HepG2 (cell line): ENCODE results near the gene CRIP1. TPM values are rescaled to one million over a fixed set of nuclear protein-coding genes. Genes with fewer than 3 reads are reported as not detected.

ENCODE experiments used
- ATAC-seq: fragments of 200-7000 bp; cut with Tn5 transposase; 3 replicates; pipeline ENCODE4 v1.9.1; 2020; ENCODE audit warnings: mild to moderate bottlenecking, moderate library complexity
- BruUV-seq: library from RNA; stranded (reverse); fragments of 400-500 nt; replicated peaks from 2 replicates; lab custom pipeline; 2021; lab: Mats Ljungman, UMichigan
- CTCF ChIA-PET: fragments of 300-600 bp; formaldehyde crosslinking; extraction: SDS; loops from one replicate; lab custom pipeline; 2021; ENCODE audit warnings: low total read pairs, inconsistent platforms, low intra/inter-chr PET ratio; lab: Yijun Ruan, JAX
- POLR2A ChIA-PET: fragments of 350-600 bp; sonication (Branson Sonifier 250); formaldehyde crosslinking; loops from one replicate; lab custom pipeline; 2020; ENCODE audit warnings: antibody characterized with exemption, inconsistent platforms; lab: Yijun Ruan, JAX
- DNase-seq: peaks from one replicate; pipeline ENCODE4 v3.0.0-alpha.2; 2015; ENCODE audit warnings: low spot score
- FAIRE-seq: peaks from 3 replicates; lab custom pipeline; 2011; peaks lifted over from hg19 to GRCh38; lab: Jason Lieb, UNC
- H2AFZ ChIP-seq: one replicate; pipeline ENCODE4 v1.6.1; 2011; ENCODE audit warnings: low read length, inconsistent platforms
- H3K27ac ChIP-seq: fragments of 300-600 bp; 3 replicates; pipeline ENCODE4 v1.8.0; 2011; ENCODE audit warnings: mixed run types, mild to moderate bottlenecking, mixed read lengths, low read length, inconsistent platforms; ENCODE audit not compliant: insufficient read depth; ENCODE audit errors: extremely low read length
- H3K27me3 ChIP-seq, 2 experiments: fragments of 200-600 bp in 1 of 2; 2 replicates in 1 of 2; 3 replicates in 1 of 2; pipeline versions ENCODE4 v1.6.0 to v1.8.0; 2011; ENCODE audit warnings: low read length in 2 of 2, mild to moderate bottlenecking in 2 of 2, moderate library complexity in 2 of 2, inconsistent platforms in 1 of 2; ENCODE audit not compliant: insufficient read depth in 2 of 2, control insufficient read depth in 1 of 2
- H3K36me3 ChIP-seq, 2 experiments: fragments of 200-600 bp in 1 of 2; replicated peaks in 1 of 2; 2 replicates in 1 of 2; 3 replicates in 1 of 2; pipeline versions ENCODE4 v1.5.1 to v1.8.0; 2011; ENCODE audit warnings: low read length in 2 of 2, inconsistent platforms in 1 of 2; ENCODE audit not compliant: insufficient read depth in 2 of 2, control insufficient read depth in 1 of 2
- H3K4me1 ChIP-seq: 2 replicates; pipeline ENCODE4 v1.5.1; 2012; ENCODE audit warnings: low read length, inconsistent platforms; ENCODE audit not compliant: insufficient read depth
- H3K4me2 ChIP-seq: 2 replicates; pipeline ENCODE4 v1.6.0; 2011; ENCODE audit warnings: low read depth, low read length, inconsistent platforms
- H3K4me3 ChIP-seq, 3 experiments: fragments of 200-600 bp in 1 of 3; sonication (generic), shearing (Covaris generic) in 1 of 3; replicated peaks in 1 of 3; 2 replicates each; pipeline ENCODE4 v1.5.1; 2011 to 2016; ENCODE audit warnings: low read length in 3 of 3, inconsistent platforms in 2 of 3, low read depth in 2 of 3, mild to moderate bottlenecking in 2 of 3, control low read depth in 1 of 3, mixed read lengths in 1 of 3; ENCODE audit not compliant: insufficient read depth in 1 of 3
- H3K79me2 ChIP-seq: one replicate; pipeline ENCODE4 v1.6.1; 2011; ENCODE audit warnings: low read length, inconsistent platforms; ENCODE audit not compliant: insufficient read depth
- H3K9ac ChIP-seq: 2 replicates; pipeline ENCODE4 v1.6.0; 2011; ENCODE audit warnings: mild to moderate bottlenecking, low read depth, low read length, inconsistent platforms; ENCODE audit not compliant: insufficient read depth
- H3K9me3 ChIP-seq: 2 replicates; pipeline ENCODE4 v1.5.1; 2012; ENCODE audit warnings: mild to moderate bottlenecking, low read length
- H4K20me1 ChIP-seq: 2 replicates; pipeline ENCODE4 v1.6.0; 2011; ENCODE audit warnings: inconsistent platforms, mild to moderate bottlenecking, low read length, moderate library complexity; ENCODE audit not compliant: insufficient read depth
- HMG20A ChIP-seq: IDR thresholded peaks from 2 replicates; pipeline ENCODE4 v1.6.1; 2016; ENCODE audit warnings: borderline replicate concordance
- HMG20B ChIP-seq: conservative IDR thresholded peaks from 2 replicates; pipeline ENCODE4 v1.6.1; 2016; ENCODE audit warnings: missing genetic modification reagents, missing compliant biosample characterization
- LCORL ChIP-seq, 2 experiments: fragments of 450-650 bp in 1 of 2; sonication (generic) in 1 of 2; formaldehyde crosslinking in 1 of 2; IDR thresholded peaks; 2 replicates each; pipeline versions ENCODE4 v1.5.0 to v1.6.1; 2017 to 2020; ENCODE audit warnings: antibody characterized with exemption in 1 of 2, missing genetic modification reagents in 1 of 2
- MED1 ChIP-seq: sonication (generic); formaldehyde crosslinking; IDR thresholded peaks from 2 replicates; pipeline ENCODE4 v1.4.0; 2020; ENCODE audit warnings: missing genetic modification reagents
- POLR2A ChIP-seq, 2 experiments: IDR thresholded peaks; 2 replicates each; pipeline ENCODE4 v1.6.1; 2011; ENCODE audit warnings: low read depth in 2 of 2, low read length in 2 of 2, mild to moderate bottlenecking in 1 of 2, moderate library complexity in 1 of 2; ENCODE audit not compliant: insufficient read depth in 1 of 2
- POLR2AphosphoS2 ChIP-seq: IDR thresholded peaks from 2 replicates; pipeline ENCODE4 v1.6.1; 2011; ENCODE audit warnings: low read depth, low read length, improper control_type of control experiment
- REPIN1 ChIP-seq: sonication (generic); formaldehyde crosslinking; IDR thresholded peaks from 2 replicates; pipeline ENCODE4 v1.8.0; 2022; ENCODE audit warnings: missing genetic modification reagents, low read depth, mild to moderate bottlenecking, borderline replicate concordance
- SNAPC5 ChIP-seq: sonication (generic); formaldehyde crosslinking; IDR thresholded peaks from 2 replicates; pipeline ENCODE4 v1.8.1; 2023; ENCODE audit warnings: mild to moderate bottlenecking, missing genetic modification reagents, borderline replicate concordance
- SP5 ChIP-seq: IDR thresholded peaks from 2 replicates; pipeline ENCODE4 v1.6.1; 2016; ENCODE audit warnings: low read depth, borderline replicate concordance
- STAG1 ChIP-seq: sonication (generic); formaldehyde crosslinking; IDR thresholded peaks from 2 replicates; pipeline ENCODE4 v1.4.0; 2020; ENCODE audit warnings: missing genetic modification reagents
- TARDBP ChIP-seq: sonication (generic); formaldehyde crosslinking; IDR thresholded peaks from 2 replicates; pipeline ENCODE4 v1.8.0; 2022; ENCODE audit warnings: mild to moderate bottlenecking, missing genetic modification reagents
- TEAD3 ChIP-seq: optimal IDR thresholded peaks from 2 replicates; pipeline ENCODE3; 2016; ENCODE audit warnings: borderline replicate concordance
- ZNF20 ChIP-seq: sonication (generic); formaldehyde crosslinking; IDR thresholded peaks from 2 replicates; pipeline ENCODE4 v1.4.0; 2020; ENCODE audit warnings: mild to moderate bottlenecking, moderate library complexity, missing genetic modification reagents
- ZNF317 ChIP-seq: sonication (generic); formaldehyde crosslinking; IDR thresholded peaks from 2 replicates; pipeline ENCODE4 v1.5.0; 2020; ENCODE audit warnings: mild to moderate bottlenecking, missing genetic modification reagents
- ZNF788 ChIP-seq: sonication (generic); formaldehyde crosslinking; IDR thresholded peaks from 2 replicates; pipeline ENCODE4 v1.5.0; 2020; ENCODE audit warnings: mild to moderate bottlenecking, missing genetic modification reagents, borderline replicate concordance
- ZSCAN21 ChIP-seq: sonication (generic); formaldehyde crosslinking; IDR thresholded peaks from 2 replicates; pipeline ENCODE4 v1.8.0; 2022; ENCODE audit warnings: mild to moderate bottlenecking, missing genetic modification reagents, moderate library complexity, borderline replicate concordance
- WGBS: methylation state at CpG from one replicate; pipeline ENCODE4 v1.1.6; 2017; ENCODE audit warnings: low lambda C conversion rate; 5-methylcytosine and 5-hydroxymethylcytosine counted together
- in situ Hi-C: cut with HindIII; loops from 2 replicates; pipeline ENCODE4 v1.10.0; 2017; ENCODE audit warnings: low pct_unique_long_range_greater_than_20kb; ENCODE audit not compliant: extremely low pct_ligation_motif_present
- intact Hi-C: fragments of 100-400 bp; cut with micrococcal nuclease; formaldehyde crosslinking; loops from one replicate; pipeline ENCODE4 v1.10.0; 2022; ENCODE audit not compliant: unreplicated experiment
- polyA plus RNA-seq, 8 experiments: library from polyadenylated mRNA; depleted of rRNA in 3 of 8; stranded (reverse) in 7 of 8; unstranded in 1 of 8; fragments of >200 nt; fragmentation: Illumina TruSeq in 4 of 8; extraction: Trizol in 4 of 8; gene quantifications; 2 replicates each; pipeline versions ENCODE4 v1.2.1 to v1.2.3, GENCODE V29; 2011 to 2016; ENCODE audit warnings: low read depth in 4 of 8, missing spikeins in 1 of 8, mixed read lengths in 1 of 8; ENCODE audit not compliant: insufficient read depth in 1 of 8
- total RNA-seq, 5 experiments: library from RNA; depleted of rRNA; stranded (reverse); fragments of >200 nt; fragmentation: Illumina TruSeq; extraction: Trizol; gene quantifications; 2 replicates each; pipeline ENCODE4 v1.2.3, GENCODE V29; 2016; ENCODE audit warnings: low read depth in 1 of 5
- TF ChIP-seq, protein P1 (sequence below): IDR thresholded peaks from 2 replicates; pipeline ENCODE4 v1.6.1; 2016; ENCODE audit warnings: missing compliant biosample characterization, missing genetic modification reagents, borderline replicate concordance

CRIP1 gene
- total and polyA plus RNA-seq, 2 of the 13 experiments (the other 11 are each of a cell fraction or from before 2014, with no cell fraction given): 53.9 to 59.5 TPM

DNA sequence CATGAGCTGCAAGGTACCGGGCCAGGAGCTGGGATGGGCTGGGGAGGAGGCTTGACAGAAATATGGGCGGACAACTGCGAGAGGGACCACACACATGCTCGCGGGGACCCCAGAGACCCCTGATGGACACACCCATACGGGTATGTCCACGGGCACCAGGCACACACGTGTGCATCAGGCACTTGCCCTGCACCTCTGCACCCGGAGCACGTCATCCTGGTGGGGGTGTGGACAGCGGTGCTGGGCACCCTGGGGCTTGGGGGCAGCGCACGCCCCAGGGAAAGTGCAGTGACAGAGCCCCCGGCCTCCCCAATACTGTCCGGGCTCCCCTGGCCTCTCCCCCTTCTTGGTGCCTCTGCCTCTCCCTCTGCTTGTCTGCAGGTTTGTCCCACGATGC lies 1.7 kb upstream of the CRIP1 start:
- TF ChIP-seq STAG1 (CRISPR knock-in tag) (no peak), POLR2AphosphoS2 (peak; percentile 7; the same call in 1 of the 2 replicates)
- peak overlapping the region; percentile 98 for H3K4me2 ChIP-seq
- intact Hi-C loops (loop anchor here (5.0 kb wide), 1 partner anchor 73 kb away; no protein-coding TSS in a partner anchor), in situ Hi-C loops (loop anchor here (5.0 kb wide), 2 partner anchors 42 to 108 kb away; partner anchors contain the start of gene TMEM121)
- ATAC-seq (no peak), DNase-seq (no peak), FAIRE-seq (no peak)
- POLR2A ChIA-PET: no interaction called here
- no peaks in the 10 kb centered on the region for H3K9me3 ChIP-seq
- no TSS peak for BruUV-seq
- H3K27me3 ChIP-seq: peaks cover 2 to 32% of the 10 kb centered on the region in 2 experiments; a peak in 4 of 5 replicates
- H3K9ac ChIP-seq: peak overlapping the region; percentile 75; the same call in 1 of the 2 replicates
- WGBS: 39% methylated on average over 5 of the region's 16 CpGs
- H3K36me3 ChIP-seq: no peaks in the 10 kb centered on the region
- no peak overlapping the region for H3K27ac ChIP-seq
- peaks cover 80% of the 10 kb centered on the region for H3K4me1 ChIP-seq
- no peaks in the 10 kb centered on the region for H4K20me1 ChIP-seq
- CTCF ChIA-PET: interaction anchor here (1.7 kb wide), 1 partner anchor 36 kb away, joined by 13 read pairs; no protein-coding TSS in a partner anchor
- H3K4me3 ChIP-seq: peak overlapping the region in 1 of 3 experiments; percentile 76; a peak in 1 of 6 replicates
- H2AFZ ChIP-seq: no peak overlapping the region
- H3K79me2 ChIP-seq: no peaks in the 10 kb centered on the region

DNA sequence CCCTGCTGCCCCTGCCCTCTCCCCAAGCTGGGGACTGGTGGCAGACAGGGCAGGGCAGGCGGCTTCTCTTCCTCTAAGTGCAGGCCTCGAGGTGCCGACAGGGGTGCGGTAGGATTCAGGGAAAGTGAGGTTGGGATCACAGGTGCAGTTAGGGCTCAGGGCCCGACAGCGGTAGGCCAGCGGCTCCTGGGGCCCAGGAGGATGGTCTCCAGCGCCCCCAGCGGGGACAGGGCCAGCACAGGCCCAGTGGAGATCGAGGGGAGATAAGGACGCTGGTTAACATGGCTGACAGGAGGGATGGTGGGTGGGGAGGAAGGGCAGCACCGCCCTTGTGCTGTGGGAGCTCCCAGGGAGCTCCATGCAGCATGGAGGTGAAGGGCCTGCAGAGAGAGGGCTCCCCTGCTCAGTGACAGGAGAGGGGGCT lies 935 bp upstream of the CRIP1 start:
- peak; percentile 74 for DNase-seq
- 0 out of 2 replicates have a peak, but pooled peaks have one; percentile 37 for TF ChIP-seq HMG20B
- TF ChIP-seq LCORL (IDR thresholded peaks at IDR 0.05): no peak
- TF ChIP-seq LCORL (CRISPR knock-in tag; IDR thresholded peaks at IDR 0.05): peak; percentile 70
- no peak for TF ChIP-seq ZNF317 (CRISPR knock-in tag)
- TF ChIP-seq HMG20A (CRISPR knock-in tag): 0 out of 2 replicates have a peak, but pooled peaks have one; percentile 17
- peak; percentile 11 for TF ChIP-seq TEAD3 (CRISPR knock-in tag)
- TF ChIP-seq ZNF20 (CRISPR knock-in tag): no peak
- TF ChIP-seq, protein P1, sequence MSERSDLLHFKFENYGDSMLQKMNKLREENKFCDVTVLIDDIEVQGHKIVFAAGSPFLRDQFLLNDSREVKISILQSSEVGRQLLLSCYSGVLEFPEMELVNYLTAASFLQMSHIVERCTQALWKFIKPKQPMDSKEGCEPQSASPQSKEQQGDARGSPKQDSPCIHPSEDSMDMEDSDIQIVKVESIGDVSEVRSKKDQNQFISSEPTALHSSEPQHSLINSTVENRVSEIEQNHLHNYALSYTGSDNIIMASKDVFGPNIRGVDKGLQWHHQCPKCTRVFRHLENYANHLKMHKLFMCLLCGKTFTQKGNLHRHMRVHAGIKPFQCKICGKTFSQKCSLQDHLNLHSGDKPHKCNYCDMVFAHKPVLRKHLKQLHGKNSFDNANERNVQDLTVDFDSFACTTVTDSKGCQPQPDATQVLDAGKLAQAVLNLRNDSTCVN (CRISPR knock-in tag): peak; percentile 17; the same call in 1 of the 2 replicates
- TF ChIP-seq POLR2A (IDR thresholded peaks at IDR 0.05; ENCODE audit: insufficient read depth in 1 of 2, low read depth in 2 of 2, low read length in 2 of 2): peak in 1 of 2 experiments; percentile 51; a peak in 1 of 4 replicates
- peak; percentile 45; the same call in 1 of the 2 replicates for TF ChIP-seq MED1
- TF ChIP-seq TARDBP (CRISPR knock-in tag): no peak; the same call in 1 of the 2 replicates
- 0 out of 2 replicates have a peak, but pooled peaks have one; percentile 29 for TF ChIP-seq SP5 (CRISPR knock-in tag)
- TF ChIP-seq REPIN1 (CRISPR knock-in tag): 0 out of 2 replicates have a peak, but pooled peaks have one; percentile 31
- no peak for TF ChIP-seq SNAPC5 (CRISPR knock-in tag)
- peak; percentile 31; the same call in 1 of the 2 replicates for TF ChIP-seq ZNF788
- TF ChIP-seq ZSCAN21 (CRISPR knock-in tag): peak; percentile 64; the same call in 1 of the 2 replicates

More for the DNA sequence above, 935 bp upstream of the CRIP1 start:
- Histone ChIP-seq H3K4me1 (peaks cover 76% of the 10 kb centered on the region), H3K9ac (peak overlapping the region; percentile 75), H4K20me1 (no peaks in the 10 kb centered on the region), H3K36me3 (no peaks in the 10 kb centered on the region), H3K27ac (no peak overlapping the region), H3K9me3 (no peaks in the 10 kb centered on the region), H2AFZ (no peak overlapping the region), H3K4me2 (peak overlapping the region; percentile 98), H3K79me2 (no peaks in the 10 kb centered on the region), H3K4me3 (peak overlapping the region; percentile 57 to 76 (median 68)), H3K27me3 (peaks cover 2 to 32% of the 10 kb centered on the region in 2 experiments; a peak in 4 of 5 replicates)
- FAIRE-seq (peak; percentile 66), ATAC-seq (peak; percentile 42)
- in situ Hi-C loops: loop anchor here (5.0 kb wide), 2 partner anchors 42 to 108 kb away; partner anchors contain the start of gene TMEM121
- WGBS: 0% methylated on average over 12 of the region's 12 CpGs
- no TSS peak for BruUV-seq
- ChIA-PET POLR2A (interaction anchor here (0.8 to 1.1 kb wide), 4 partner anchors 9 to 87 kb away, joined by 3 read pairs; partner anchors contain the start of gene TEX22), CTCF (interaction anchor here (1.6 to 1.7 kb wide), 2 partner anchors 37 to 115 kb away, joined by 6 to 13 read pairs; no protein-coding TSS in a partner anchor)
- intact Hi-C loops: loop anchor here (5.0 kb wide), 1 partner anchor 73 kb away; no protein-coding TSS in a partner anchor
